HEK293 (cell line): ENCODE data around the gene NPAT.

ENCODE experiments used
- CTCF ChIA-PET: fragments of 350-600 bp; formaldehyde crosslinking; extraction: SDS; loops from one replicate; lab custom pipeline; 2021; ENCODE audit warnings: antibody characterized with exemption; lab: Yijun Ruan, JAX
- POLR2A ChIA-PET: fragments of 300-600 bp; formaldehyde crosslinking; extraction: SDS; loops from one replicate; lab custom pipeline; 2020; ENCODE audit warnings: antibody characterized with exemption, inconsistent platforms; lab: Yijun Ruan, JAX
- H3K27ac ChIP-seq: fragments of 200-500 bp; sonication (Bioruptor generic); 2 replicates; pipeline ENCODE4 v1.5.1; 2014; ENCODE audit warnings: low read depth, low read length, control low read depth, inconsistent platforms; ENCODE audit errors: extremely low read depth
- H3K36me3 ChIP-seq, 2 experiments: fragments of 200-500 bp in 1 of 2; sonication (Bioruptor generic) in 1 of 2; 1 replicate in 1 of 2; 2 replicates in 1 of 2; pipeline ENCODE4 v1.5.1; 2014 to 2017; ENCODE audit warnings: inconsistent platforms in 2 of 2, low read length in 2 of 2; ENCODE audit not compliant: control insufficient read depth in 2 of 2, insufficient read depth in 1 of 2
- H3K4me1 ChIP-seq: fragments of 200-500 bp; sonication (Bioruptor generic); 2 replicates; pipeline ENCODE4 v1.5.1; 2014; ENCODE audit warnings: mild to moderate bottlenecking, low read length, inconsistent platforms; ENCODE audit not compliant: control insufficient read depth, insufficient read depth
- H3K4me3 ChIP-seq: 2 replicates; pipeline ENCODE4 v1.5.1; 2011; ENCODE audit warnings: low read depth, mild to moderate bottlenecking, control low read depth, low read length, moderate library complexity
- H3K9me3 ChIP-seq: fragments of 200-500 bp; sonication (Bioruptor generic); 2 replicates; pipeline ENCODE4 v1.5.1; 2014; ENCODE audit warnings: low read depth, low read length, inconsistent platforms; ENCODE audit not compliant: control insufficient read depth, insufficient read depth
- BCL11B ChIP-seq: fragments of 450-650 bp; formaldehyde crosslinking; IDR thresholded peaks from 2 replicates; pipeline ENCODE4 v1.5.1; 2016; ENCODE audit warnings: low read depth, missing biosample characterization, missing genetic modification characterization
- HOXA7 ChIP-seq: sonication (generic); formaldehyde crosslinking; IDR thresholded peaks from 2 replicates; pipeline ENCODE4 v1.8.1; 2022; ENCODE audit warnings: missing genetic modification reagents, borderline replicate concordance
- KLF10 ChIP-seq: fragments of 450-650 bp; IDR thresholded peaks from 2 replicates; pipeline ENCODE4 v1.5.1; 2018; ENCODE audit warnings: missing biosample characterization, mild to moderate bottlenecking, missing genetic modification characterization
- REPIN1 ChIP-seq: fragments of 450-650 bp; formaldehyde crosslinking; IDR thresholded peaks from 2 replicates; pipeline ENCODE4 v1.5.1; 2017; ENCODE audit warnings: missing biosample characterization, missing genetic modification characterization, low read depth
- SALL2 ChIP-seq: fragments of 450-650 bp; formaldehyde crosslinking; IDR thresholded peaks from 2 replicates; pipeline ENCODE4 v1.5.0; 2017; ENCODE audit warnings: missing biosample characterization, mild to moderate bottlenecking, missing genetic modification characterization, borderline replicate concordance
- TRIM28 ChIP-seq: IDR thresholded peaks from 2 replicates; pipeline ENCODE4 v1.6.1; 2011; ENCODE audit warnings: low read length, control low read depth, borderline replicate concordance
- ZBTB1 ChIP-seq: fragments of 450-650 bp; formaldehyde crosslinking; IDR thresholded peaks from 2 replicates; pipeline ENCODE4 v1.5.1; 2016; ENCODE audit warnings: missing biosample characterization, missing genetic modification characterization
- ZBTB17 ChIP-seq: fragments of 450-650 bp; formaldehyde crosslinking; IDR thresholded peaks from 2 replicates; pipeline ENCODE4 v1.5.1; 2016; ENCODE audit warnings: missing biosample characterization, missing genetic modification characterization
- ZFHX2 ChIP-seq: fragments of 450-650 bp; formaldehyde crosslinking; conservative IDR thresholded peaks from 2 replicates; pipeline ENCODE4 v1.5.1; 2016; ENCODE audit warnings: missing biosample characterization, missing genetic modification characterization
- ZNF16 ChIP-seq: fragments of 450-650 bp; formaldehyde crosslinking; IDR thresholded peaks from 2 replicates; pipeline ENCODE4 v1.5.1; 2016; ENCODE audit warnings: low read depth, missing biosample characterization, missing genetic modification characterization
- ZNF184 ChIP-seq: fragments of 450-650 bp; IDR thresholded peaks from 2 replicates; pipeline ENCODE4 v1.5.1; 2018; ENCODE audit warnings: missing biosample characterization, mild to moderate bottlenecking, missing genetic modification characterization
- ZNF2 ChIP-seq: fragments of 450-650 bp; formaldehyde crosslinking; IDR thresholded peaks from 2 replicates; pipeline ENCODE4 v1.5.1; 2016; ENCODE audit warnings: missing biosample characterization, missing genetic modification characterization
- ZNF202 ChIP-seq: fragments of 450-650 bp; formaldehyde crosslinking; IDR thresholded peaks from 2 replicates; pipeline ENCODE4 v1.5.1; 2016; ENCODE audit warnings: missing biosample characterization, missing genetic modification characterization, borderline replicate concordance
- ZNF211 ChIP-seq: fragments of 450-650 bp; formaldehyde crosslinking; IDR thresholded peaks from 2 replicates; pipeline ENCODE4 v1.5.1; 2016; ENCODE audit warnings: low read depth, missing biosample characterization, missing genetic modification characterization
- ZNF23 ChIP-seq: fragments of 450-650 bp; formaldehyde crosslinking; IDR thresholded peaks from 2 replicates; pipeline ENCODE4 v1.5.1; 2016; ENCODE audit warnings: missing biosample characterization, missing genetic modification characterization, borderline replicate concordance
- ZNF274 ChIP-seq, 2 experiments: fragments of 200-500 bp in 1 of 2; fragments of 450-650 bp in 1 of 2; sonication (Bioruptor generic) in 1 of 2; formaldehyde crosslinking in 1 of 2; IDR thresholded peaks; 2 replicates each; pipeline versions ENCODE4 v1.5.1 to v1.6.1; 2014 to 2016; ENCODE audit warnings: borderline replicate concordance in 1 of 2, inconsistent platforms in 1 of 2, low read length in 1 of 2, missing biosample characterization in 1 of 2, missing genetic modification characterization in 1 of 2
- ZNF302 ChIP-seq: fragments of 450-650 bp; formaldehyde crosslinking; IDR thresholded peaks from 2 replicates; pipeline ENCODE4 v1.5.1; 2016; ENCODE audit warnings: missing biosample characterization, missing genetic modification characterization, low read depth
- ZNF335 ChIP-seq: fragments of 450-650 bp; formaldehyde crosslinking; conservative IDR thresholded peaks from 2 replicates; pipeline ENCODE4 v1.5.1; 2016; ENCODE audit warnings: missing biosample characterization, missing genetic modification characterization
- ZNF426 ChIP-seq: fragments of 450-650 bp; formaldehyde crosslinking; IDR thresholded peaks from 2 replicates; pipeline ENCODE4 v1.5.1; 2017; ENCODE audit warnings: missing biosample characterization, missing genetic modification characterization, mild to moderate bottlenecking, inconsistent platforms, moderate library complexity
- ZNF48 ChIP-seq: fragments of 450-650 bp; formaldehyde crosslinking; IDR thresholded peaks from 2 replicates; pipeline ENCODE4 v1.5.1; 2016; ENCODE audit warnings: missing biosample characterization, missing genetic modification characterization
- ZNF626 ChIP-seq: fragments of 450-650 bp; sonication (Bioruptor Pico); formaldehyde crosslinking; IDR thresholded peaks from 2 replicates; pipeline ENCODE4 v1.5.1; 2018; ENCODE audit warnings: missing biosample characterization, missing genetic modification characterization, inconsistent platforms
- ZSCAN16 ChIP-seq: fragments of 450-650 bp; formaldehyde crosslinking; IDR thresholded peaks from 2 replicates; pipeline ENCODE4 v1.5.1; 2016; ENCODE audit warnings: missing biosample characterization, missing genetic modification characterization
- TF ChIP-seq, protein P1 (sequence below): fragments of 450-650 bp; formaldehyde crosslinking; IDR thresholded peaks from 2 replicates; pipeline ENCODE4 v1.5.1; 2017; ENCODE audit warnings: missing biosample characterization, missing genetic modification characterization
- TF ChIP-seq, protein P2 (sequence below): fragments of 450-650 bp; formaldehyde crosslinking; IDR thresholded peaks from 2 replicates; pipeline ENCODE4 v1.5.1; 2016; ENCODE audit warnings: missing biosample characterization, missing genetic modification characterization
- TF ChIP-seq, protein P3 (sequence below): fragments of 450-650 bp; formaldehyde crosslinking; IDR thresholded peaks from 2 replicates; pipeline ENCODE4 v1.5.1; 2016; ENCODE audit warnings: missing biosample characterization, missing genetic modification characterization
- TF ChIP-seq, protein P4 (sequence below): IDR thresholded peaks from 2 replicates; pipeline ENCODE4 v1.6.1; 2011; ENCODE audit warnings: mild to moderate bottlenecking, low read depth, low read length, borderline replicate concordance
- TF ChIP-seq, protein P5 (sequence below): fragments of 450-650 bp; formaldehyde crosslinking; IDR thresholded peaks from 2 replicates; pipeline ENCODE4 v1.5.1; 2016; ENCODE audit warnings: missing biosample characterization, missing genetic modification characterization

NPAT gene

DNA sequence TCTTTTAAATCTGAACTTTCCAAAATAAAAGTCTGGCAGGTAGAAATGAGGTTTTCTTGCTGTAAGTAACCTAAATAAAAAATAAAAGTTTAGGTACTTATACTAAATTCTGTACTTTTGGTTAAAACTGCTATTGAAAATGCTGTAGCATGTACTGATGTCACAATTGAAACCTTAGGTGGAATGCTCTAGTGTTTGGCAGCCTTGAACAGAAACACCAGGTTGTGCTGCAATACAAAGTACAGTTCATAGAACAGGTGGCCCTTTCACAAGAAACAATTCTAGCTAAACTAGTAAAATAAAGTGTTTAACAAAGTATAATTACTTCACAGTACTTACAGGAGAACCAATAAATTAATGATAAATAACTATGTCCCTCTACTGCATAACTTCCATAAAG lies 25.1 kb downstream of the NPAT start (continued):
- no peak for TF ChIP-seq ZNF426 (tag by site-specific recombination)
- TF ChIP-seq ZFHX2 (tag by site-specific recombination): no peak
- TF ChIP-seq, protein P1, sequence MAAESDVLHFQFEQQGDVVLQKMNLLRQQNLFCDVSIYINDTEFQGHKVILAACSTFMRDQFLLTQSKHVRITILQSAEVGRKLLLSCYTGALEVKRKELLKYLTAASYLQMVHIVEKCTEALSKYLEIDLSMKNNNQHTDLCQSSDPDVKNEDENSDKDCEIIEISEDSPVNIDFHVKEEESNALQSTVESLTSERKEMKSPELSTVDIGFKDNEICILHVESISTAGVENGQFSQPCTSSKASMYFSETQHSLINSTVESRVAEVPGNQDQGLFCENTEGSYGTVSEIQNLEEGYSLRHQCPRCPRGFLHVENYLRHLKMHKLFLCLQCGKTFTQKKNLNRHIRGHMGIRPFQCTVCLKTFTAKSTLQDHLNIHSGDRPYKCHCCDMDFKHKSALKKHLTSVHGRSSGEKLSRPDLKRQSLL: no peak
- no peak for TF ChIP-seq ZBTB17 (tag by site-specific recombination)
- TF ChIP-seq ZNF626: no peak
- TF ChIP-seq, all 188 proteins: peak for 0

DNA sequence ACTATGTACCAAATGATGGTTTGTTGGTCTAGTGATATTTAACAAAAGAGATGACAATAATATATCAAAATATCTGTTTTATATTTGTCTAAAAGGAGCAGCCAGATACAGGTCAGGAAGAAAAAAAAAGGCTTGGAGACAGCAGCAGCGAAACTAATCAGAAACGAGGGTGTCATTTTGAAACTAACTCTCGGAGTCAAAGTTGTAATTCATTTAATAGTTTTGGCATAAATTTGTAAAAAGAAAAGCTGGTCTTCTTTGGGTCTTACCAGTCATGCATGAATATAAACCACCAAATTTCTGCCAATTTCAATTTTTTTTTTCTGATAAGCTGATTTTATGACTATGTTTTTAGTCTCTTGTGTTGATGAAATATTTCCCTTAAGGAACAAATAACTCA lies 25.5 kb downstream of the NPAT start:
- no peak overlapping the region for H3K4me3 ChIP-seq

DNA sequence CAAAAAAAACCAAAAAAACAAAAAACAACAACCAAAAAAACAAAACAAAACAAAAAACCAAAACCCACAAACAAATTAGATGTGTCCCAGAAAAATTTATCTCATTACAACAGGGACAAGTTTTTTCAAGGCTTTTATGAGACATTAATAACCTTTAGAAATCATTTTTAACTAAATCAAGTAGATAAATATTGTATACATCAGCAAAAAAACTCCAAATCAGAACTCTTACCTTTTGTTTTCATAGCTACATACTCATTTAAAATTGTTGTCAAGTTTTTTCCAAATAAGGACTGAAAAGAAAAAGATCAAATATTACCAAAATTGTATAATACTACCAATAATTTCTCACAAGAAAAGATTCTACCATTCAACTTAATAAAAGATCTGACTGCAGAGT lies 28.7 kb downstream of the NPAT start:
- Histone ChIP-seq H3K9me3 (no peaks in the 10 kb centered on the region), H3K36me3 (peaks cover 10 to 73% of the 10 kb centered on the region in 2 experiments), H3K4me1 (no peaks in the 10 kb centered on the region), H3K27ac (no peak overlapping the region), H3K4me3 (no peak overlapping the region)
- CTCF ChIA-PET: interaction anchor here (0.8 kb wide), 1 partner anchor 23 kb away, joined by 3 read pairs; no protein-coding TSS in a partner anchor
- POLR2A ChIA-PET: no interaction called here
- TF ChIP-seq ZNF16 (no peak), ZNF302 (tag by site-specific recombination) (no peak), ZNF23 (tag by site-specific recombination) (no peak), ZNF274 (IDR thresholded peaks at IDR 0.05; ENCODE audit: low read length) (no peak), ZNF274 (tag by site-specific recombination; IDR thresholded peaks at IDR 0.05; ENCODE audit: borderline replicate concordance) (no peak), ZBTB1 (tag by site-specific recombination) (no peak), TRIM28 (no peak), ZNF335 (tag by site-specific recombination) (no peak), BCL11B (no peak)
- TF ChIP-seq, protein P2, sequence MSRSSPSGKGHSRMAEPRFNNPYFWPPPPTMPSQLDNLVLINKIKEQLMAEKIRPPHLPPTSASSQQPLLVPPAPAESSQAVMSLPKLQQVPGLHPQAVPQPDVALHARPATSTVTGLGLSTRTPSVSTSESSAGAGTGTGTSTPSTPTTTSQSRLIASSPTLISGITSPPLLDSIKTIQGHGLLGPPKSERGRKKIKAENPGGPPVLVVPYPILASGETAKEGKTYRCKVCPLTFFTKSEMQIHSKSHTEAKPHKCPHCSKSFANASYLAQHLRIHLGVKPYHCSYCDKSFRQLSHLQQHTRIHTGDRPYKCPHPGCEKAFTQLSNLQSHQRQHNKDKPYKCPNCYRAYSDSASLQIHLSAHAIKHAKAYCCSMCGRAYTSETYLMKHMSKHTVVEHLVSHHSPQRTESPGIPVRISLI (tag by site-specific recombination): no peak
- TF ChIP-seq, protein P3, sequence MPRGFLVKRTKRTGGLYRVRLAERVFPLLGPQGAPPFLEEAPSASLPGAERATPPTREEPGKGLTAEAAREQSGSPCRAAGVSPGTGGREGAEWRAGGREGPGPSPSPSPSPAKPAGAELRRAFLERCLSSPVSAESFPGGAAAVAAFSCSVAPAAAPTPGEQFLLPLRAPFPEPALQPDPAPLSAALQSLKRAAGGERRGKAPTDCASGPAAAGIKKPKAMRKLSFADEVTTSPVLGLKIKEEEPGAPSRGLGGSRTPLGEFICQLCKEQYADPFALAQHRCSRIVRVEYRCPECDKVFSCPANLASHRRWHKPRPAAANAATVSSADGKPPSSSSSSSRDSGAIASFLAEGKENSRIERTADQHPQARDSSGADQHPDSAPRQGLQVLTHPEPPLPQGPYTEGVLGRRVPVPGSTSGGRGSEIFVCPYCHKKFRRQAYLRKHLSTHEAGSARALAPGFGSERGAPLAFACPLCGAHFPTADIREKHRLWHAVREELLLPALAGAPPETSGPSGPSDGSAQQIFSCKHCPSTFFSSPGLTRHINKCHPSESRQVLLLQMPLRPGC (tag by site-specific recombination): no peak
- TF ChIP-seq, protein P4, sequence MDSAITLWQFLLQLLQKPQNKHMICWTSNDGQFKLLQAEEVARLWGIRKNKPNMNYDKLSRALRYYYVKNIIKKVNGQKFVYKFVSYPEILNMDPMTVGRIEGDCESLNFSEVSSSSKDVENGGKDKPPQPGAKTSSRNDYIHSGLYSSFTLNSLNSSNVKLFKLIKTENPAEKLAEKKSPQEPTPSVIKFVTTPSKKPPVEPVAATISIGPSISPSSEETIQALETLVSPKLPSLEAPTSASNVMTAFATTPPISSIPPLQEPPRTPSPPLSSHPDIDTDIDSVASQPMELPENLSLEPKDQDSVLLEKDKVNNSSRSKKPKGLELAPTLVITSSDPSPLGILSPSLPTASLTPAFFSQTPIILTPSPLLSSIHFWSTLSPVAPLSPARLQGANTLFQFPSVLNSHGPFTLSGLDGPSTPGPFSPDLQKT: no peak

More for the DNA sequence above, 25.5 kb downstream of the NPAT start:
- CTCF ChIA-PET: interaction anchor here (0.7 kb wide), 1 partner anchor 1582 kb away, joined by 3 read pairs; no protein-coding TSS in a partner anchor
- H3K4me1 ChIP-seq: no peaks in the 10 kb centered on the region
- H3K36me3 ChIP-seq: peaks cover 4 to 70% of the 10 kb centered on the region in 2 experiments
- H3K9me3 ChIP-seq: no peaks in the 10 kb centered on the region
- POLR2A ChIA-PET: no interaction called here
- H3K27ac ChIP-seq: no peak overlapping the region
- TF ChIP-seq ZNF202 (tag by site-specific recombination) (no peak), HOXA7 (CRISPR knock-in tag) (no peak), ZNF48 (tag by site-specific recombination) (no peak), REPIN1 (tag by site-specific recombination) (no peak), ZNF211 (tag by site-specific recombination) (no peak), ZSCAN16 (no peak), SALL2 (tag by site-specific recombination) (no peak), ZNF184 (tag by site-specific recombination) (no peak), ZNF2 (no peak), KLF10 (tag by site-specific recombination) (no peak)
- TF ChIP-seq, protein P5, sequence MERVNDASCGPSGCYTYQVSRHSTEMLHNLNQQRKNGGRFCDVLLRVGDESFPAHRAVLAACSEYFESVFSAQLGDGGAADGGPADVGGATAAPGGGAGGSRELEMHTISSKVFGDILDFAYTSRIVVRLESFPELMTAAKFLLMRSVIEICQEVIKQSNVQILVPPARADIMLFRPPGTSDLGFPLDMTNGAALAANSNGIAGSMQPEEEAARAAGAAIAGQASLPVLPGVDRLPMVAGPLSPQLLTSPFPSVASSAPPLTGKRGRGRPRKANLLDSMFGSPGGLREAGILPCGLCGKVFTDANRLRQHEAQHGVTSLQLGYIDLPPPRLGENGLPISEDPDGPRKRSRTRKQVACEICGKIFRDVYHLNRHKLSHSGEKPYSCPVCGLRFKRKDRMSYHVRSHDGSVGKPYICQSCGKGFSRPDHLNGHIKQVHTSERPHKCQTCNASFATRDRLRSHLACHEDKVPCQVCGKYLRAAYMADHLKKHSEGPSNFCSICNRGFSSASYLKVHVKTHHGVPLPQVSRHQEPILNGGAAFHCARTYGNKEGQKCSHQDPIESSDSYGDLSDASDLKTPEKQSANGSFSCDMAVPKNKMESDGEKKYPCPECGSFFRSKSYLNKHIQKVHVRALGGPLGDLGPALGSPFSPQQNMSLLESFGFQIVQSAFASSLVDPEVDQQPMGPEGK: no peak
- TF ChIP-seq, protein P2 (tag by site-specific recombination): no peak
